ENCODE results near the gene LASP1NB.

The LASP1NB gene

DNA sequence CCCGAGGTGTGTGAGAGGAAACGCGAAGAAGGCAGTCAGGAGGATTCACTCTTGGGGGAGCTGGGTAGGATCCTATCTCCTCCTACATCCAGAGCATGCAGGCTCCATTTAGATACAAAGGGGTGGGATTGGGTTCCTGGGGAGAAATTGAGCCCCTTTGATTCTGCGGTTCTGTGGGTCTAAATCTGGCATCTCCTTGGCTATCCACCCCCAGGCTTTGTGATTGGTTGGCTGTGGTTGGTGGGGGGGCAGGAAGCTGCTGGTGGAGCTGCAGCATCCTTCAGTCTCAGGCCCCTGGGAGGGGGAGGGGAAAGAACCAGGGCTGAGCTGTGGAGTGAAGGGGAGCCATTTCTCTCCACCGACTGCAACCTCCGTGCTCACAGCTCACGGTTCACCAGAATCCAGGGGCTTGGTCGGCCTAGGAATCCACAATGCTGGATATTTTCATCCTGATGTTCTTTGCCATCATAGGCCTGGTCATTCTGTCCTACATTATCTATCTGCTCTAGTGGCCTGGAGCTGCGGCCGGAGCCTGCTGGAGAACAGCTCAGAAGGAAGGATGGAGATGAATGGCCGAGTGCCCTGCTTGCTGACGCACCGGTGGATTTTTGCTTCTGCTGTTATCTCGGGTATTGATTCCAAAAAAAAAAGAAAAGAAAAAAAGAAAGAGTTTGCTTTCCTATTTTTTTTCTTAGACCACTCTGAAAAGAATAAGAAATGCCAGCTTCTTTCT is at the start of gene LASP1NB:
Gene LASP1NB, plus strand, starts transcription at position 352 of the 733 bp plus-strand sequence.
- peak; percentile 55 for DNase-seq

- no peak for DNase-seq
These were observed 48.1 kb upstream of the LASP1NB start for GRCh38 chr17:38877130-38877851.

DNA sequence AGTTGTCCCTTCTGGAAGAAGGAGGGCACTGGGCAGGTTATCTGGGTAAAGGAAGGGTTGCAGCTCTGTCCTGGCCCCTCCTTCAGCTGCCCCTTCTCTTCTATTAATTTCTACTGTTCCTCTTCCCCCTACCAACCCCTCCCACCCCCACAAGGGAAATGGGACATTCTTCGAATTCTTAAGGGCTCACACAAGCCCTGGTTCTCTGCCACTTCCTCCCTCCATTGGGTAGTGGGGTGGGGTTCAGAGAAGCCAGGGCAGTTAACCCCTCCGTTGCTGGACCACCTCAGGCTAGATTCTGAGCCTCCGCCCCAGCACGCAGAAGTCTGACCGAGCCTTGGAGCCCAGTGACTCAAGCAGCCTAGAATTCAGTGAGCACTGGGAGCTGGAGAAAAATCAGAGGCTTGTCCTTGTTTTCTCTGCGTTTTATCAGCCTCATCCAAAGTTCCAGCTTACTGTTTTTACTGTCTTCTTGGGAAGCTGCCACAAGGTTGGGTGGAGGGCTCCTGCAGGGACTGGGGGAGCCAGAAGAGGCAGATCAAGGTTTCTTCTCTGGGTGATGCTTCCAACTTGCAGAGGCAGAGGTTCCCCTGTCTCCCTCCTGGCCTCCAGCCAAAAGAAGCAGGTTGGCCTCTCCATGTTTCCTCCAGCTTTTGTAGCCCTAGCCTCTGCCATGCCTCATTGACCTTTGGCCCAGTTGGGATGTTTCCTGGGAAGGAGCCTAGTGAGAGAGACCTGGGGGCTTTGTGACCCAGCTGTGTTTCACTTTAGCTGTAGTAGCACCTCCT is 45.3 kb upstream of the LASP1NB start:
- DNase-seq: no peak

DNA sequence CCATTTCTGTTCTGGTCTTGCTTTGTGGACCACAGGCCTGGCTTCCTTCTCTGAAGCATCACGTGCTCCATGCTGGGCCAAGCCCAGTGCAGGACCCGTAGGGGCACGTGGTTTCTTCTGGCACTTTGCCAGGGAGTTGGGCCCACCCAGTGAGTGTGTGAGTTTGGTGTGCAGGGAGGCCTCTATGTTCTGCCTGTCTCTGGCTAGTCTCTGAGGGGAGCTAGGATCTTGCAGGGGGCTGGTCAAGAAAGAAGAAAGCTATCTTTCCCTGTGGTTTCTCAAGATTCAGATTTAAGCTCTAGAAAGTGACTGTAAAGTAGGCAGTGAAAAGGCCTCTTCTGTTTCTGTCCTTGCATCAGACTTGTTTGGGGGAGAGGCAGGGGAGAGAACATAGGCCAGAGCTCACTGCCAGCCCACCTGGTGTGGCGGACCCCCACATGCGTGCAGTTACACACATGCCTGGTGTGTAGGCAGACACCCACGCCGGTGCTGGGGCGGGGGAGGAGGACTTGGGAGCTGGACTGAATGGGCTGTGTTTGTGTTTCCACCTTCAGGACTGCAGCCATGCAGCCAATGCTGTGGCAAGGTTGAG is 43.7 kb upstream of the LASP1NB start:
- no peak for DNase-seq

DNA sequence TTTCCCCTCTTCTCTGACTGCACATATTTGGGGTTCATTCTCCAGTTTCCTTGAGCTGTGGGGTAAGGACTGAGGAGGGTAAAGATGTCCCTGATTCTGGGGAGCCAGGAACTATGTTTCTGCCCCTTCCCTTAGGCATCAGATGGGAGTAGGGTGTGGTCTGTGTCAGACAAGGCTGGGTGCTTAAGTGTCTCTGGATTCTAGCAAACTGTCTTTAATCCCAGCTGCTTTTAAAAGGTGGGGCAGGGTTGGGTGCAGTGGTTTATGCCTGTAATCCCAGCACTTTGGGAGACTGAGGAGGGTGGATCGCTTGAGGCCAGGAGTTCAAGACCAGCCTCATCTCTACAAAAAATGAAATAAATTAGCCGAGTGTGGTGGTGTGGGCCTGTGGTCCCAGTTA is 42.5 kb upstream of the LASP1NB start:
- DNase-seq: no peak

DNA sequence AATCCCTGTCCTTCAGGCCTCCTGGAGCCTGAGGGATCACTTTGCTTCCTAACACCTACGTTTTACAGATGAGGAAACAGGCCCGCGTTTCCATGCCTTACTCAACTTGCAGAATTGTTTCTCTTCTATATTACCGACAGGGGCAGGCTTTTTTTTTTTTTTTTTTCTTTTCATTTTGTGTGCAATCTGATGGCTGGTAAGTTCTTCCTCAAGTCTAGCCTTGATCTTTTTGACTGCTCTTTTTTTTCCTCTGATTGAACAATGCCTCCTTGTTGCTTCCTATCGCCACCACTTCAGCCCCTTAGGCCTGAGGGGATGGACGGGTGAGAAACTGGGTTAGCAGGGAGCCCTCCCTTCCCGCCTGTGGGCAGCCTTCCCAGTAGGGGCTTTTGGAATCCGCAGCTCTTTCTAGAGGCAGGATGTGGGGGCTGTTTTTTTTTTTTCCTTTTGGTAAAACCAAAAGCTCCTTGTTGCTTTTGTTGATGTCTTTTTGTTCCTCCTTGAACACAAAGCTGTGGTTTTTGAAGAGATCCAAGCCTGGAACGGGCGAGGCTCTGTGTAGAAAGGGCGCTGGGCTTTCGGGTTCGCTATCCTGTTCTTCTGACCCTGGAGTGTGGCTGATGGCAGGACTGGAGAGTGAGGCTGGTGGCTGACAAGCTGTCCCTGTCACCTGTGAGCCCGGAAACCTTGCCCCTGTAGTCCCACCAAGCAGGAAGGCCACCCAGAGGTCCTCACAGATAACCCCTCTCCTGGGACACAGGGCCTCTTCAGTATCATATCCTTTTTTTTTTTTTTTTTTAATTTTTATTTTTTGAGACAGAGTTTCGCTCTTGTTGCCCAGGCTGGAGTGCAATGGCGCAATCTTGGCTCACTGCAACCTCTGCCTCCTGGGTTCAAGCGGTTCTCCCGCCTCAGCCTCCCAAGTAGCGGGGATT is 41.6 kb upstream of the LASP1NB start:
- no peak for DNase-seq

DNA sequence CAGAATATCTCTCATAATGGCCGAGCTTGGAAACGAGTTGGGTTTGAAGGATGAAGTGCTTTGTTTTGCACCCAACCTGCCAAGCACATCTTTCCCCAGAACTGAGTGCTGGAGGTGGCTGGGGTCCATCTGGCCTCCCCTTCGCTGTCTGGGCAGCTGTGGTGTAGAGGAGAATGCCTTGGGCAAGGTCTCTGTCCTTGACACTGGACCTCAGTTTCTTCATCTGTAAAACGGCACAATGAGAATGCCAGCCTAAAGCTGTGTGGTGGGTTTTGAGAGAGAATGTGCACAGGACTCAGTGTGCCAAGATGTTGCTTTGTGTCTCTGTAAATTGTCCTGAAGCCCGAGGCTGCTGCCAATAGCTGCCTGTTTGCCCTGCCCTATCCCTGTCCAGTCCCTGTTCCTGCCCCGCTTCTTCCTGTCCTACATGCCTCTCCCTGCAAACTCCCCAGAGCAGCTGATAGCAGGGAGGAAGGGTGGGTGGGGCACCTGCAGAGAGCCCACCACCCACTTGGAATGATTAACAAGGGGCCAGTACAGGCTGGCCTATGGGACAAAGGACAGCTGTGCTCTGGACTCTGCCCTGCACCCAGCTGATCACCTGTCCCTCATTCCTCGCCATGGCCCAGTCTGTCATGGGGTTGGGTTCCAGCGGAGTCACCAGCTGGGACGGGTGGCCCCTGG is 40.2 kb upstream of the LASP1NB start:
- DNase-seq: no peak

GRCh38 chr17:38885728-38886642 is 39.4 kb upstream of the LASP1NB start:
- DNase-seq: no peak

DNA sequence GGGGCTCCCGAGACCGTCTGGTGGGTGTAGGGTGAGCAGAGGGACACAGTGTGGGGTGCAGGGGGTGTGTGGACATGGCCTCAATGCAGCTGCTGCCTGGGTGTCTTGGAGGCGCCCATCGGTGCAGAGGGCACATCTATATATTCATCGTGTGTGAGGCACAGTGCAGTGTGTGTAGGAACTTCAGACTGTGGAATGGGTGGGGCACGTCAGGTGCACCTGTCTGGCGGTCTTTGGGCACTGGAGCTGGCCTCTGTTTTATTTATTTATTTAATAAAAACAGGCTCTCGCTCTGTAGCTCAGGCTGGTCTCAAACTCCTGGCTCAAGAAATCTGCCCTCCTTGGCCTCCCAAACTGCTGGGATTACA is 38.8 kb upstream of the LASP1NB start:
- DNase-seq: no peak

- no peak for DNase-seq
These were observed 36.6 kb upstream of the LASP1NB start for GRCh38 chr17:38888842-38889241.

DNA sequence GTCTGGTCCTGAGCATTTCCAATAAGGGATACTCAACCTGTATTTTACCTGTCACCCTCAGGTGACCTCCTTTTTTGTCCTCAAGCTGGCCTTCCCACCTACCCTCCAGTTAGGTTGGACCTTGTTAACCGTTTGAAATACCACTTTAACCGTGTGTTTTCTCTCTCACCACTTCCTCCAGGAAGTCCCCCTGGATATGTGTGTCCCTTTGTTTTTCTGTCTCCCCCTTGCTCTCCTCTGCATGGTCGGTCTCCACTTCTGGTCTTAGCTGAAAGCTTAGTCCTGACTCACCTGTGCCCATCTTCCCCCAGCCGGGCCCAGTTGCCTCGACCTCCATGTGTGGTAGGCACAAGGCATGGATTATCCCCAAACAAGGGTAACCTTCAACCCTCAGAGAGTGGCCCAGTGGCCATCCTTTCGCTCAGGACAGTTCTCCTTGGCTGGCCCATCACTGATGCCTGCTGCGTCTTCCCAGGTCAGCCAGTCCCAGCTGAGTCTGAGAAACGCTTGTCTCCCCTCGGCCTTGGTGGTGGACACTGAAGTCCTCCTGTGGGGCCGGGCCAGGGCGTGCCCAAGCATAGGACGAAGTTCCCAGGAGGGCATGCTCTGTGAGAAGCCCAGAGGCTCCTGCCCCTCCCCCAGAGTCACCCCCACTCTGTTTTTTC is 35.5 kb upstream of the LASP1NB start:
- no peak for DNase-seq

DNA sequence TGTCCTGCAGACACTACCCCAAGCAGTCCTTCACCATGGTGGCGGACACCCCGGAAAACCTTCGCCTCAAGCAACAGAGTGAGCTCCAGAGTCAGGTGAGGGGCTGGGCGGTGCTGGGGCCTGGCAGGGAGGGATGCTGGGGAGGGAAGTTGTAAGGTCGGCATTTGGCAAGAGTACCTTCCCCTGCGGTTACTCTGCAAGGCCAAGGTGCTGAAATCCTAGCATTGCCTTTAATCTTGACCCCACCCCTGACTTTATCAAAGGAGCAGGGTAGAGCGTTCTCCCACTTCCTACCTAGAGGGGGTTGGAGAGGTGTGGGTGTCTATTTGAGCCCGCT is 35.0 kb upstream of the LASP1NB start:
- DNase-seq: no peak

GRCh38 chr17:38891441-38891840 is 34.0 kb upstream of the LASP1NB start:
- no peak for DNase-seq

DNA sequence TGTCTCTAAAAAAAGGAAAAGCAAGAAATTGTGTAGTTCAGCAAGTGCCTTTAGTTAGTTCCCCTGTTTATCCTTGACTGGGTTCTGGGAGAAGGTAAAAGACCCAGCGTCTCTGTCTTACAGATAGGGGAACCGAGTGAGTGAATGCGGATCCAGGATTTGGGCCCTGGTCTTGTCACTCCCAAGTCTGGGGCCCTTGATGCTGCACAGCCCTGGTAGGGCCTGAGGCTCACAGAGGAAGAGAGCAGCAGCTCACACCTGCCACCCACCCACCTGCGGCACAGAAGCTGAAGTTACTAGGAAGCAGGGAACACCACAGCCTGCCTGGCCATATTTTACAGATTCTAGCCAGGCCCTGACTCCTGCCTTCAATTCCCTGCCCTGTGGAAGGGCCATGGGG is 33.3 kb upstream of the LASP1NB start:
- no peak for DNase-seq

- no peak for DNase-seq
These were observed 32.8 kb upstream of the LASP1NB start for GRCh38 chr17:38892620-38893019.

- no peak for DNase-seq
These were observed 32.3 kb upstream of the LASP1NB start for GRCh38 chr17:38893113-38893512.

DNA sequence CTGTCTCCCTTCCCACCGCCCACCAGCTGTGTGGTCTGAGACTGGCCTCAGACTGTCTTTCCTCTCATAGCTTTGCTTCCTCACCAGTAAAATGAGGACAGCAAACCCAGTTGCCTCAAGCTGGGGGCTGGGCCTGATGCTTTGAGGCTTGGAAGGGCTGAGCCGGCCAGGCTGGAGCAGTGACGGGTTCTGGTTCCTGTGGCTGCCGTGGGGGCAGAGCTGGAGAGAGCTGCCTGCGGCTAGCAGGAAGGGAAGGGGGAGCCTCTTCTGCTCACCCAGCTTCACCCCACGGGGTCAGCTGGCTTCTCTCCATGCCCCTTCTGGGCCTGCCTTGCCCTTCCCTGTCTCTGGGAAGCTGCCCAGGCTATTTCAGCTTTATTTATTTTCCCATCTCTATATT is 31.8 kb upstream of the LASP1NB start:
- peak; percentile 42 for DNase-seq

DNA sequence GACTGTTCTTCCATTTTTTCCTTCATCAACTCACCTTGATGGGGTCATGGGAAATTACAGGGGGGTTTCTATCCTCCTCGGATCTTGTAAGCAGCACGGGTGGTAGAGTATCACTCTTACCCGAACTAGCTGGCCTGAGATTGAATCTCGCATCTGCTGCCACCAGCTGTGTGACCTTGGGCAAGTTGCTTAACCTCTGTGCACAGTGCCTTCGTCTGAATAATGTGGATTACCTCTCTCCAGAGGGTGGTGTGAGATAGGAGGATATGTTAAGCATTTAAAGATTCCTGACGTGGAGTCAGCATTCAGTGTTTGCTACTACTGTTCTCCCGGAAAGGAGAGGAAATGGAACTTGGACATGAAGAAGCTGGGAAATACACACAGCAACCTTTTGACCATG is 31.1 kb upstream of the LASP1NB start:
- DNase-seq: no peak

DNA sequence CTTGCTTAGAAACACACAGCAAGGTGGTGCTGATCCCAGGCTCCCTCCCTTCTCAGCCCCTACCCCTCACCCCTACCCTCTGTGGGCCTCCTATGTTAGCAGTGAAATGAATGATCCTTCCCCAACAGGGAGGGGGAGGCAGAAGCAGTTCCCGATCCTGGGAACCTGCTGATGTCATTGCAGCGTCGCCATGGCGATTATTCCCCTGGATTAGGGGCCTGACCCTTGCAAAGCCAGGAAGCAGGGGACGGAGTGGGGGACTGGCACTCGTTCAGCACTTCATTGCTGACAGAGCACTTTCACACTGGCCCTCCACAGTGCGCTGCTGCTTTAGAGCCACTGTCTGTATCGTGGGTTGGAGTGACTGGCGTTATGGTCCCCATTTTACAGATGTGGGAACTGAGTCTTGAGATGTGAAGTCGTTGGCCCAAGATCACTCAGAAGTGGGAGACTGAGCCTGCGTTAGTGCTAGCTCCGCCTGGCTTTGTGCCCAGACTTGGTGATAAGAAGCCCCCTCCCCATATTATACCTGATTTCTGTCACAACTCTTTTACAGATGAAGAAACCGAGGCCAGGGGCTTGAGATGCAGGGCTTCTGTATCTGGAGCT is 29.0 kb upstream of the LASP1NB start:
- DNase-seq: no peak

DNA sequence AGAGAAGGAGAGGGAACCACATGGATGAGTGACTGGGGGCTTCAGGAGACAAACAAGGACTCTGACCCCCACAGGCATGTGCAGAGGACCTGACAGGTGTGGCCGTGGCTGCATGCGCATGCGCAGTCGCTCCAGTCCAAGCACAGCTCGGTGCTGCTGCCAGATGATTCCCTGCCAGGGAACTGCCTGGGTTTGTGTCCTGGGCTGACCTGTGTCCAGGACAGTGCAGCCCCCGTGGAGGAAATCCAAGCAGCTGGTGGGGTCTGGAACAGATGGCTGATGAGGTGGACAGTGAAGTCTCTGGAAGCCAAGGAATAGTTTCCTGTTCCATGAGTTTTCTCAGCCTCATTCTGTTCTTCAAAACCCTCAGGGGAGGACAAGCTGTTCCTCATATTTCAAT is 28.2 kb upstream of the LASP1NB start:
- DNase-seq: no peak

Data from CD4-positive, alpha-beta T cell treated with Interleukin-12 subunit alpha and Interleukin-12 subunit beta, for 1 hour (primary cell).